Activated naive CD4-positive, alpha-beta T cell (primary cell): ENCODE measurements around the gene OOSP1.
"Not testable (repeated sequence)": the region's sequence is repeated elsewhere in the genome, so short reads cannot be mapped to it uniquely, and the experiment has no call there.

ENCODE experiments used
- DNase-seq, 4 experiments: peaks; one replicate each; lab custom pipeline; 2025; lab: John Stamatoyannopoulos, UW

OOSP1 gene

GRCh38 chr11:59960502-59961381, 22.5 kb downstream of the OOSP1 start:
- DNase-seq = no peak

GRCh38 chr11:59962107-59962482, 23.9 kb downstream of the OOSP1 start:
- no peak for DNase-seq

- DNase-seq = no peak
Measured at GRCh38 chr11:59963733-59964132, 25.5 kb downstream of the OOSP1 start, which contains the start of gene OOSP4A. Gene OOSP4A (plus strand): TSS chr11:59964033. CDS start chr11:59964033, 0 bp downstream.

GRCh38 chr11:59965424-59965823, 27.2 kb downstream of the OOSP1 start:
- no peak for DNase-seq

- no peak for DNase-seq
Measured at GRCh38 chr11:59966201-59966600, 28.0 kb downstream of the OOSP1 start.

GRCh38 chr11:59967677-59968394, 29.6 kb downstream of the OOSP1 start:
- DNase-seq = no peak

- no peak for DNase-seq
Measured at GRCh38 chr11:59968395-59968783, 30.2 kb downstream of the OOSP1 start.

- no peak for DNase-seq
Measured at GRCh38 chr11:59973097-59973496, 34.9 kb downstream of the OOSP1 start.

GRCh38 chr11:59981106-59981770, 43.0 kb downstream of the OOSP1 start:
- no peak for DNase-seq

GRCh38 chr11:59982037-59982436, 43.8 kb downstream of the OOSP1 start:
- not testable (repeated sequence) for DNase-seq

- no peak for DNase-seq
Measured at GRCh38 chr11:59983212-59983611, 45.0 kb downstream of the OOSP1 start.

- no peak for DNase-seq
Measured at GRCh38 chr11:59984368-59984767, 46.1 kb downstream of the OOSP1 start.

- DNase-seq = no peak
Measured at GRCh38 chr11:59990421-59990820, 52.2 kb downstream of the OOSP1 start.

GRCh38 chr11:59992425-59992824, 54.2 kb downstream of the OOSP1 start:
- DNase-seq = no peak

GRCh38 chr11:59997800-59998199, 59.6 kb downstream of the OOSP1 start:
- DNase-seq = no peak

- no peak for DNase-seq
Measured at GRCh38 chr11:59999691-60000090, 61.5 kb downstream of the OOSP1 start.

GRCh38 chr11:60003729-60004128, 65.5 kb downstream of the OOSP1 start:
- DNase-seq = no peak

- DNase-seq = no peak
Measured at GRCh38 chr11:60005360-60005759, 67.1 kb downstream of the OOSP1 start.
